Astrocyte of the spinal cord (primary cell): ENCODE results near the gene MVD.

Experiments used
- DNase-seq: peaks from one replicate; pipeline ENCODE4 v3.0.0; 2011; ENCODE audit warnings: low read depth, low spot score
- H3K4me3 ChIP-seq: 2 replicates; pipeline ENCODE4 v1.5.1; 2011; ENCODE audit warnings: low read depth, mild to moderate bottlenecking, low read length, moderate library complexity
- in situ Hi-C: cut with HindIII; loops from 2 replicates; pipeline ENCODE4 v1.10.0; 2017; ENCODE audit warnings: low sequenced_read_pairs
- TF ChIP-seq, protein P1 (sequence below): IDR thresholded peaks from 2 replicates; pipeline ENCODE4 v1.5.1; 2012; ENCODE audit warnings: low read depth, mild to moderate bottlenecking, low read length, inconsistent platforms

Gene MVD

GRCh38 chr16:88631384-88631783, 31.5 kb downstream of the MVD start:
- in situ Hi-C loops = no loop called here
- DNase-seq = no peak
- TF ChIP-seq, protein P1, sequence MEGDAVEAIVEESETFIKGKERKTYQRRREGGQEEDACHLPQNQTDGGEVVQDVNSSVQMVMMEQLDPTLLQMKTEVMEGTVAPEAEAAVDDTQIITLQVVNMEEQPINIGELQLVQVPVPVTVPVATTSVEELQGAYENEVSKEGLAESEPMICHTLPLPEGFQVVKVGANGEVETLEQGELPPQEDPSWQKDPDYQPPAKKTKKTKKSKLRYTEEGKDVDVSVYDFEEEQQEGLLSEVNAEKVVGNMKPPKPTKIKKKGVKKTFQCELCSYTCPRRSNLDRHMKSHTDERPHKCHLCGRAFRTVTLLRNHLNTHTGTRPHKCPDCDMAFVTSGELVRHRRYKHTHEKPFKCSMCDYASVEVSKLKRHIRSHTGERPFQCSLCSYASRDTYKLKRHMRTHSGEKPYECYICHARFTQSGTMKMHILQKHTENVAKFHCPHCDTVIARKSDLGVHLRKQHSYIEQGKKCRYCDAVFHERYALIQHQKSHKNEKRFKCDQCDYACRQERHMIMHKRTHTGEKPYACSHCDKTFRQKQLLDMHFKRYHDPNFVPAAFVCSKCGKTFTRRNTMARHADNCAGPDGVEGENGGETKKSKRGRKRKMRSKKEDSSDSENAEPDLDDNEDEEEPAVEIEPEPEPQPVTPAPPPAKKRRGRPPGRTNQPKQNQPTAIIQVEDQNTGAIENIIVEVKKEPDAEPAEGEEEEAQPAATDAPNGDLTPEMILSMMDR = no peak
- H3K4me3 ChIP-seq = no peak overlapping the region

DNA sequence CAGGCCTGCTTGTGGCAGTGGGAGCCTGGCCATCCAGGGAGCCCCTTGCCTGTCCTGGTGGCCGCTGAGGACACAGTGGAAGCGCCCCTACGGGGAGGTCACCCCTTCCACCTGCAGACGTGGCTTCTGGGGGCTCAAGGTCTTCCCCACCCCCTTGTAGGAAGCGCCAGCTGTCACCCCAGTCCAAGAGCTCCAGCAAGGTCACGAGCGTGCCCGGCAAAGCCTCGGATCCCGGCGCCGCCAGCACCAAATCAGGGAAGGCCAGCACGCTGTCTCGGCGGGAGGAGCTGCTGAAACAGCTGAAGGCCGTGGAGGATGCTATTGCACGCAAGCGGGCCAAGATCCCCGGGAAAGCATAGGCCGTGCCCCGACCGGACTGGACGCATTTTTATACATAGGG, 31.9 kb downstream of the MVD start:
- TF ChIP-seq, protein P1 = no peak
- in situ Hi-C loops = no loop called here
- H3K4me3 ChIP-seq = no peak overlapping the region
- no peak for DNase-seq

- in situ Hi-C loops = no loop called here
- TF ChIP-seq, protein P1 = no peak
- DNase-seq = no peak
- H3K4me3 ChIP-seq = no peak overlapping the region
Measured at GRCh38 chr16:88630433-88630832, 32.5 kb downstream of the MVD start.

GRCh38 chr16:88629835-88630234, 33.1 kb downstream of the MVD start:
- H3K4me3 ChIP-seq = no peak overlapping the region
- no peak for DNase-seq
- in situ Hi-C loops = no loop called here
- TF ChIP-seq, protein P1 = no peak

- no peak for DNase-seq
- no peak overlapping the region for H3K4me3 ChIP-seq
- TF ChIP-seq, protein P1 = peak; percentile 48
- in situ Hi-C loops = no loop called here
Measured at GRCh38 chr16:88628512-88628974, 34.3 kb downstream of the MVD start.

- in situ Hi-C loops = no loop called here
- H3K4me3 ChIP-seq = no peak overlapping the region
- TF ChIP-seq, protein P1 = no peak
- no peak for DNase-seq
Measured at GRCh38 chr16:88627531-88628411, 35.1 kb downstream of the MVD start.
